ENCODE data around the gene PGAM1.
"Not testable (repeated sequence)": the region's sequence is repeated elsewhere in the genome, so short reads cannot be mapped to it uniquely, and the experiment has no call there.

PGAM1 gene

DNA sequence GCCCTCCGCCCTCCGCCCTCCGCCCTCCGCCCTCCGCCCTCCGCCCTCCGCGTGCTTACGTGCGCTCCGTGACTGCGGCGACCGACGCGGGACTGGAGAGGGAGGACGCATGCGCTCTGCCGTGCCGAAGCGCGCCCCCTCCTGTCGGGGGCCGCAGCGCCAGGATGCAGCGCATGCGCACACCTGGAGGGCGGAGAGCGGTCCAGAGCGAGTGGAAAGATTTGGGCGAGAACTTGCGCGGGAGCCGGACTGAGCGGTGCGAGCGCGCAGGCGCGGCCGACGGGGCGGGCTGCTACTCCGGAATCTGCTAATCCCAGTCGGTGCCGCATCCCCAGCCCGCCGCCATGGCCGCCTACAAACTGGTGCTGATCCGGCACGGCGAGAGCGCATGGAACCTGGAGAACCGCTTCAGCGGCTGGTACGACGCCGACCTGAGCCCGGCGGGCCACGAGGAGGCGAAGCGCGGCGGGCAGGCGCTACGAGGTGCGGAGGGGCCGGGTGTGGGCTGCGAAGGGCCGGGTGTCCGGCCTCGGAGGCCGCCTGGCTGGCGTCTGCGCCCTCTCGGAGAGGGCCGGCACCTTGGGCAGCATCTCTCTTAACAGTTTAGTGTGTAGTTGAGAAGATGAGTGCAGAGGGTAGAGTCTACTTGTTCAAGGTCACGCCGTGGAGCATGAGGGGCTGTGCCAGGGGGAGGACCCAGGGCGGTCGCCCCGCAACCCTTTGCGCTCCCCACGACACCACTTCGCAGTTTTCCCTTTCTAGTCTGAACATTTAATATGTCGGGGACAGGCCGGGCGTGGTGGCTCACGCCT, at the start of gene PGAM1:
TSS of gene PGAM1 (plus strand) at position 228 of the 812 bp plus-strand sequence. CDS start at position 345, 117 bp downstream.
- DNase-seq (ENCODE audit: low read depth, low spot score): peak; percentile 73

GRCh38 chr10:97376413-97376812, 49.6 kb upstream of the PGAM1 start:
- DNase-seq (ENCODE audit: low read depth, low spot score): no peak

- DNase-seq (ENCODE audit: low read depth, low spot score): no peak
These were observed 46.8 kb upstream of the PGAM1 start for GRCh38 chr10:97378933-97379921.

- no peak for DNase-seq (ENCODE audit: low read depth, low spot score)
These were observed 45.5 kb upstream of the PGAM1 start for GRCh38 chr10:97380516-97380915.

GRCh38 chr10:97381626-97382025, 44.4 kb upstream of the PGAM1 start:
- DNase-seq (ENCODE audit: low read depth, low spot score): no peak

DNA sequence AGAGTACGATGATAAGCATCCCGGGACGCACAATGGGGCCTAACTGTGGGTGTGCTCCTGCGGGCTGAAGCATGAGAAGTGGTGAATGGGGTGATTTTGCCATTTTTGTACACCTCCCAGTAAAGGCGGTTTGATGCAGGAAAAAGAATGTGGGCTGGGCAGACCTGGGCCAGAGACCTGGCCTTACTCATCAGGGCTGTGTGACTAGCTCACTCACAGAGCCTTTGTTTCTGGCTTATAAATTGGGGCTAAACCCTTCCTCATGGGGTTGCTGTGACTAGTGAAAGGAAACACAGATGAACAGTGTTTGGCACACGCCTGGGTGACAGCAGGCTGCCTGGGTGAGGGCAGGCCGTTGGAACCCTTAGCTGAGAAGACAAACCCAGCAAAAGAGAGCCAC, 42.8 kb upstream of the PGAM1 start:
- no peak for DNase-seq (ENCODE audit: low read depth, low spot score)

DNA sequence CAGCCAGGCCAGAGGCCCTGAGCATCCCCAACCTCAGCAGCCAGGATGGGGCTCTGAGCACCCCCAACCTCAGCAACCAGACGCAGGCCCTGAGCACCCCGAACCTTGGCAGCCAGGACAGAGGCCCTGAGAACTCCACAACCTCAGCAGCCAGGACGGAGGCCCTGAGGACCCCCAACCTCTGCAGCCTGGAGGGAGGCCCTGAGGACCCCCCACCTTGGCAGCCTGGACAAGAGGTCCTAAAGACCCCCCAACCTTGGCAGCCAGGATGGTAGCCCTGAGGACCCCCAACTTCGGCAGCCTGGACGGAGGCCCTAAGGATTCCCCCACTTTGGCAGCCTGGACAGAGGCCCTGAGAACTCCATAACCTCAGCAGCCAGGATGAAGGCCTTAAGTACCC, 41.8 kb upstream of the PGAM1 start:
- DNase-seq (ENCODE audit: low read depth, low spot score): no peak

DNA sequence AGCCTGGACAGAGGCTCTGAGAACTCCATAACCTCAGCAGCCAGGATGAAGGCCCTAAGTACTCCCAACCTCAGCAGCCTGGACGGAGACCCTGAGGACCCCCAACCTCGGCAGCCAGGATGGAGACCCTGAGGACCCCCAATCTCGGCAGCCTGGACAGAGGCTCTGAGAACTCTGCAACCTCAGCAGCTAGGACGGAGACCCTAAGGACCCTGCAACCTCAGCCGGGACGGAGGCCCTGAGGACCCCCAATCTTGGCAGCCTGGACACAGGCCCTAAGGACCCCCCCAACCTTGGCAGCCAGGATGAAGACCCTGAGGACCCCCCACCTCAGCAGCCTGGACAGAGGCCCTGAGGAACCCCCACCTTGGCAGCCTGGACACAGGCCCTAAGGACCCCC, 41.4 kb upstream of the PGAM1 start:
- no peak for DNase-seq (ENCODE audit: low read depth, low spot score)

DNA sequence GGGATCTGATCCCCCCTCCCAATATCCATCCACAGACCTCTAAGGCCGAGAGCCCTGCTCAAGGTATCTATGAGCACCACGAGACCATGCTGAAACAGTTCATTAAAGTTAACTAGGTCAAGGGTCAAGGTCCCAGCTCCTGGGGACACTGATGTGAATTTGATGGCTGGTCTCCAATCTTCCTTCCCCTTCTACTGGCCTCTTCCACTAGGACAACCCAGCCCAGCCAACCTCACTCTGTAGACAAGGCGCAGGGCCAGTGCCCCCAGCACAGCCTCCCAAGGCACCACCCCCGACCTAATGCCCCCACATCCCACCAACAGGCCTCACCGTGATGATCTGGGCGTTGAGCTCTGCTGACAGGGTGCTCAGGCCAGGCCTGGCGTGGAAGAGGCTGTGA, 40.4 kb upstream of the PGAM1 start:
- DNase-seq (ENCODE audit: low read depth, low spot score): no peak

DNA sequence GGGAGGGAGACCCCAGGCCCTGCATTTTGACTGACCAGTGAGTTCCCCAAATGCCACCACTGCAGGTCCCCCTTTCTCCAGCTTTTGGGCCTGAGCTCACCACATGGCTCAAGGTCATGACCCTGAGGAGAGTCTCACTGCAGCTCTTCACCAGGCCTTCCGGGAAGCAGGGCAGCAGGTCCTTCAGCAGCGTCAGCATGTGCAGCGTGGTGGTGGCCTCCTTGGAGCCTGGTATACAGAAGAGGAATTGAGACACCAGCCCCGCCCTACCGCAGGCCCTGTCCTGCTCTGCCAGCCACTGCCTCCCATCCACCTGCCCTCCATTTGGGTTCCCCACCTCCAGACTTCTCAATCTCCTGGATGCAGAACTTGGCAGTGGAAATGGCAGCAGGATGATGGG, 37.8 kb upstream of the PGAM1 start:
- no peak for DNase-seq (ENCODE audit: low read depth, low spot score)

DNA sequence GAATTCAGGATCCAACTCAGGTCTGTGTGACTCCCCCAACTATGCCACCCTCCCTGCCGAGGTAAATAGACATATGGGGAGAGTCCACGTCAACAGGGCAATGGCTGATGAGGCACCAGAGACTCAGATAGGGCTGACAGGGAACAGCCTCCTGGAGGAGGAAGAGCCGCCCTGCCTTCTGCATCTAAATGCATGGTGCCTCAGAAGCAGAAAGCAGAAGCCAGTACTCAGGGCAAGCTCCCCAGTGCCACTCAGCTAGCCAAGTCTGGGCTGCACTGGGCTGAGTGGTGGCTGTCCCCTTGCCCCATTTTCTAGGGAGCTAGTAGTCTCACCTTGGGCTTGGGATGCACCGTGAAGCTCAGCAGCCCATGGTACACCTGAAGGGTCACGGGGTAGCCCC, 35.9 kb upstream of the PGAM1 start:
- DNase-seq (ENCODE audit: low read depth, low spot score): no peak

- DNase-seq (ENCODE audit: low read depth, low spot score): no peak
These were observed 32.9 kb upstream of the PGAM1 start for GRCh38 chr10:97393034-97393573.

- no peak for DNase-seq (ENCODE audit: low read depth, low spot score)
These were observed 29.9 kb upstream of the PGAM1 start for GRCh38 chr10:97396056-97396455.

GRCh38 chr10:97399843-97400545, 26.0 kb upstream of the PGAM1 start:
- DNase-seq (ENCODE audit: low read depth, low spot score): no peak

DNA sequence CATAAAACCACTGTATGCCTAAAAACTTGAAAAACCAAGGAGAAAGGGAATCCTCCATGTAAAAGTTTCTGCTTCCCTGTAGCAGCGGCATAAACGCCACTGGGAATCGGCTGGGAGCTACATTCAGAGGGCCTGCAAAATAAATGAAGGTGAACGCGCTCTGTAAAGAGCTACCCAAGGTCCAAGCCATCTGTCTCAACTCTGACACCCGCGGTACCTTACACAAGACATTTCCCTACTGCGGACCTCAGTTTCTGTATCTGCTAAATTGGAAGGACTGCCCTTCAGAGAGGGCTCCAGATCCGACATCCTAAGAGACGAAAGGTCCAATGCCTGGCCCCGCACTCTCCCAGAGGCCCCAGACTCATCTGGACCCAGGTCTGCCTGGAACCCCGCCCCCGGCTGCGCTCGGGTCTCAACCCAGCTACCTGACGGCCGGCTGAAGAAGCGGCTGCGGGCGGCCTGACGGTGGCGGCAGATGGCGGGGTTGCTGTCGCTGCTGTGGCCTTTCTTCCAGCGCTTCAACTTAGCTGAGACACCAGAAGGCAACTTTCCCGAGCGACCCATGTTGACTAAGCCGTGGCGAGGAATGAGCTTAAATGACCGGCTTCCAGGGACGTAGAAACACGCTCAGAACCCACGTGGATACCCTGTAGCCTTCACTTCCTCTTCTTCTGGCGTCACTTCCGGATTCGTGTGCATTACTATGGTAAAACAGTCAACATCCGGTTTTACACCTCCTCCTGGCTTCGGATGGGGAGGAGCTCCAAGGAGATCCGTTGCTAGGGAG, 25.1 kb upstream of the PGAM1 start, which contains the start of gene RRP12:
TSS of gene RRP12 (minus strand) at position 676 of the 790 bp plus-strand sequence. CDS start at position 567, 109 bp downstream.
- DNase-seq (ENCODE audit: low read depth, low spot score): peak; percentile 98

DNA sequence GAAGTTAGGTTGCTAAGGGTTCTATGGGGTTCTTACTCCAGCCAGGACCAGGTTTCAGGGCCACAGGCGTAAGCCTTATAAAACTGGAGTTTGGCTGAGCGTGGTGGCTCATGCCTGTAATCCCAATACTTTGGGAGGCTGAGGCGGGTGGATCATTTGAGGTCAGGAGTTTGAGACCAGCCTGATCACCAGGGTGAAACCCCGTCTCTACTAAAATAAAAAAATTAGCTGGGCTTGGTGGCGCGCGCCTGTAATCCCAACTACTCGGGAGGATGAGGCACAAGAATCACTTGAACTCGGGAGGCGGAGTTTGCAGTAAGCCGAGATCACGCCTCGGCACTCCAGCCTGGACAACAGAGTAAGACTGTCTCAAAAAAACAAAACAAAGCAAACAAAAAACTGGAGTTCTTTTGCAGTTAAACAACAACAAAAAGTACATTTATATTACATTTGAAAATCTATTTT, 24.5 kb upstream of the PGAM1 start:
- DNase-seq (ENCODE audit: low read depth, low spot score): no peak

GRCh38 chr10:97404044-97404443, 21.9 kb upstream of the PGAM1 start:
- DNase-seq (ENCODE audit: low read depth, low spot score): no peak

- no peak for DNase-seq (ENCODE audit: low read depth, low spot score)
These were observed 19.9 kb upstream of the PGAM1 start for GRCh38 chr10:97406064-97406463.

GRCh38 chr10:97406483-97406882, 19.5 kb upstream of the PGAM1 start:
- DNase-seq (ENCODE audit: low read depth, low spot score): not testable (repeated sequence)

GRCh38 chr10:97407211-97407951, 18.6 kb upstream of the PGAM1 start:
- DNase-seq (ENCODE audit: low read depth, low spot score): peak; percentile 76
